ENCODE results near the gene MSI2. TPM values are rescaled to one million over a fixed set of nuclear protein-coding genes. Genes with fewer than 3 reads are reported as not detected.

The MSI2 gene
- polyA plus RNA-seq, 1 of the 3 experiments (the other 2 are of a cell fraction) = 24.1 TPM

- Histone ChIP-seq H3K36me3 (replicated peaks in 1 of 2; ENCODE audit: control insufficient read depth in 1 of 2, insufficient read depth in 2 of 2, low read length in 1 of 2) (no peaks in the 10 kb centered on the region), H3F3A (replicated peaks; ENCODE audit: insufficient read depth) (peaks cover 17% of the 10 kb centered on the region), H3K4me2 (no peak overlapping the region), H4K20me1 (ENCODE audit: insufficient read depth) (peaks cover 8% of the 10 kb centered on the region; the same call in 1 of the 2 replicates), H3K4me3 (ENCODE audit: low read depth in 2 of 2, low read length in 1 of 2) (no peak overlapping the region), H3K27me3 (ENCODE audit: insufficient read depth) (no peaks in the 10 kb centered on the region), H2AFZ (ENCODE audit: low read depth) (no peak overlapping the region), H3K9me3 (no peaks in the 10 kb centered on the region), H3K27ac (ENCODE audit: low read depth in 2 of 2, low read length in 1 of 2) (peak overlapping the region in 1 of 2 experiments; percentile 11; a peak in 1 of 4 replicates), H3K9me2 (no peaks in the 10 kb centered on the region), H3K4me1 (ENCODE audit: control insufficient read depth in 1 of 2, insufficient read depth in 2 of 2, low read depth in 1 of 2, low read length in 1 of 2) (peaks cover 24 to 62% of the 10 kb centered on the region in 2 experiments), H3K9ac (no peak overlapping the region), H3K79me2 (ENCODE audit: insufficient read depth) (no peaks in the 10 kb centered on the region)
- ChIA-PET CTCF (interaction anchor here (0.7 to 2.0 kb wide), 5 partner anchors 8 to 314 kb away, joined by 3 to 9 read pairs (median 5); no protein-coding TSS in a partner anchor), POLR2A (interaction anchor here (2.0 kb wide), 1 partner anchor 10 kb away, joined by 5 read pairs; no protein-coding TSS in a partner anchor)
- DNase-seq = no peak
- WGBS (ENCODE audit: low lambda C conversion rate) = 92% methylated on average over 9 of the region's 9 CpGs
- TF ChIP-seq NFIC (IDR thresholded peaks at IDR 0.05; ENCODE audit: borderline replicate concordance) (no peak), FOSL2 (IDR thresholded peaks at IDR 0.05; ENCODE audit: borderline replicate concordance, low read depth) (no peak), PBX3 (IDR thresholded peaks at IDR 0.05) (no peak), GABPA (IDR thresholded peaks at IDR 0.05; ENCODE audit: low read depth) (no peak), YY1 (IDR thresholded peaks at IDR 0.05; ENCODE audit: low read depth) (no peak), TEAD4 (IDR thresholded peaks at IDR 0.05; ENCODE audit: borderline replicate concordance, insufficient read depth) (no peak), EZH2phosphoT487 (IDR thresholded peaks at IDR 0.05; ENCODE audit: borderline replicate concordance, low read depth) (no peak), GATA2 (CRISPR knock-in tag; IDR thresholded peaks at IDR 0.05) (no peak), MXI1 (IDR thresholded peaks at IDR 0.05; ENCODE audit: low read depth, low read length) (no peak), USF1 (IDR thresholded peaks at IDR 0.05; ENCODE audit: borderline replicate concordance, low read depth) (no peak), FOXM1 (IDR thresholded peaks at IDR 0.05; ENCODE audit: low read depth) (no peak), FOXJ3 (CRISPR knock-in tag; IDR thresholded peaks at IDR 0.05) (no peak), USF2 (IDR thresholded peaks at IDR 0.05; ENCODE audit: borderline replicate concordance, low read depth, low read length) (no peak), ZBTB33 (IDR thresholded peaks at IDR 0.05; ENCODE audit: borderline replicate concordance, low read depth) (no peak), IRF3 (IDR thresholded peaks at IDR 0.05; ENCODE audit: low read depth, low read length) (no peak), NRF1 (IDR thresholded peaks at IDR 0.05; ENCODE audit: low read depth, low read length) (no peak), RAD21 (IDR thresholded peaks at IDR 0.05; ENCODE audit: low read length) (no peak), SMC3 (IDR thresholded peaks at IDR 0.05; ENCODE audit: low read depth, low read length) (no peak), MEF2A (IDR thresholded peaks at IDR 0.05; ENCODE audit: borderline replicate concordance, low read depth) (no peak)
Measured at GRCh38 chr17:57468932-57469775, 212.8 kb downstream of the MSI2 start.
